ENCODE results near the gene ELOA2.

DNA sequence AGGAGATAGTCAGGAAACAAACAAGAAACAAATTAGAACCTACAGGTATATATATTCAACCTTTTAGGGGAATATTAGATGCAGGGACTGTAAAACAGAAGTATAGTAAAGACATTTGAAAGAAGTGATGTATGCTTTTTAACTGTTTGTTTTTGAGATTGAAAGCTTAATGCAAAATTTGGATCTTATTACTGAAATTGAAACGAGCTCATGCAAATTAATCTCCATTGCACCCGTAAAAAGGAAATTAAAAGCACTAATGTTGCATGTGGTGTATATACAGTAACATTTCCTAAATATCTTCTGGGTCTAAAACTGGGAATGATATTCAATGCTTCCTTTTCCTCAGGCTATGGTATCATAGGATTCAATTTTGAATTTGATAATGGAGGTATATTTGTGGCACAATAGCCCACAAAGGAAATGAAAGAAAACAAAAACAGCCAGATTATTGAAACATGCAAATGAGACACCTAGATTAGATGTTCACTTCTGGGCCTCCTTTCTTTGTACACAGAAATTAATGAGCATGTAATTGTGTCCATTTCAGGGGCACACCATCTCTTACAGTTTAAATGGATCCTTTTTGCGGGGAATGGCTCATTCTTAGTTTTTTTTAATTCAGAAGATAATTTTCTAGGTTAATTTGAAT, 1.6 kb upstream of the ELOA2 start:
- TF ChIP-seq EZH2phosphoT487 (IDR thresholded peaks at IDR 0.05; ENCODE audit: borderline replicate concordance) = no peak
- no peak for TF ChIP-seq CTCF (IDR thresholded peaks at IDR 0.05 in 2 of 3, conservative IDR thresholded peaks at IDR 0.05 in 1 of 3; ENCODE audit: borderline replicate concordance in 1 of 3, insufficient read depth in 1 of 3, low read depth in 2 of 3, low read length in 2 of 3)
- no peak for TF ChIP-seq RAD21 (IDR thresholded peaks at IDR 0.05; ENCODE audit: low read depth)
- no peak for TF ChIP-seq POLR2A (IDR thresholded peaks at IDR 0.05; ENCODE audit: borderline replicate concordance, extremely low read depth, insufficient read depth, insufficient read length)
- TF ChIP-seq EZH2 (IDR thresholded peaks at IDR 0.05) = no peak
- TF ChIP-seq, protein P1, sequence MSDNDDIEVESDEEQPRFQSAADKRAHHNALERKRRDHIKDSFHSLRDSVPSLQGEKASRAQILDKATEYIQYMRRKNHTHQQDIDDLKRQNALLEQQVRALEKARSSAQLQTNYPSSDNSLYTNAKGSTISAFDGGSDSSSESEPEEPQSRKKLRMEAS (IDR thresholded peaks at IDR 0.05) = no peak
- TF ChIP-seq JUND (IDR thresholded peaks at IDR 0.05) = no peak
- no peak for TF ChIP-seq POLR2AphosphoS5 (IDR thresholded peaks at IDR 0.05; ENCODE audit: low read depth, low read length)
- TF ChIP-seq, protein P2, sequence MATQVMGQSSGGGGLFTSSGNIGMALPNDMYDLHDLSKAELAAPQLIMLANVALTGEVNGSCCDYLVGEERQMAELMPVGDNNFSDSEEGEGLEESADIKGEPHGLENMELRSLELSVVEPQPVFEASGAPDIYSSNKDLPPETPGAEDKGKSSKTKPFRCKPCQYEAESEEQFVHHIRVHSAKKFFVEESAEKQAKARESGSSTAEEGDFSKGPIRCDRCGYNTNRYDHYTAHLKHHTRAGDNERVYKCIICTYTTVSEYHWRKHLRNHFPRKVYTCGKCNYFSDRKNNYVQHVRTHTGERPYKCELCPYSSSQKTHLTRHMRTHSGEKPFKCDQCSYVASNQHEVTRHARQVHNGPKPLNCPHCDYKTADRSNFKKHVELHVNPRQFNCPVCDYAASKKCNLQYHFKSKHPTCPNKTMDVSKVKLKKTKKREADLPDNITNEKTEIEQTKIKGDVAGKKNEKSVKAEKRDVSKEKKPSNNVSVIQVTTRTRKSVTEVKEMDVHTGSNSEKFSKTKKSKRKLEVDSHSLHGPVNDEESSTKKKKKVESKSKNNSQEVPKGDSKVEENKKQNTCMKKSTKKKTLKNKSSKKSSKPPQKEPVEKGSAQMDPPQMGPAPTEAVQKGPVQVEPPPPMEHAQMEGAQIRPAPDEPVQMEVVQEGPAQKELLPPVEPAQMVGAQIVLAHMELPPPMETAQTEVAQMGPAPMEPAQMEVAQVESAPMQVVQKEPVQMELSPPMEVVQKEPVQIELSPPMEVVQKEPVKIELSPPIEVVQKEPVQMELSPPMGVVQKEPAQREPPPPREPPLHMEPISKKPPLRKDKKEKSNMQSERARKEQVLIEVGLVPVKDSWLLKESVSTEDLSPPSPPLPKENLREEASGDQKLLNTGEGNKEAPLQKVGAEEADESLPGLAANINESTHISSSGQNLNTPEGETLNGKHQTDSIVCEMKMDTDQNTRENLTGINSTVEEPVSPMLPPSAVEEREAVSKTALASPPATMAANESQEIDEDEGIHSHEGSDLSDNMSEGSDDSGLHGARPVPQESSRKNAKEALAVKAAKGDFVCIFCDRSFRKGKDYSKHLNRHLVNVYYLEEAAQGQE (IDR thresholded peaks at IDR 0.05; ENCODE audit: low read depth) = no peak
- TF ChIP-seq, protein P3, sequence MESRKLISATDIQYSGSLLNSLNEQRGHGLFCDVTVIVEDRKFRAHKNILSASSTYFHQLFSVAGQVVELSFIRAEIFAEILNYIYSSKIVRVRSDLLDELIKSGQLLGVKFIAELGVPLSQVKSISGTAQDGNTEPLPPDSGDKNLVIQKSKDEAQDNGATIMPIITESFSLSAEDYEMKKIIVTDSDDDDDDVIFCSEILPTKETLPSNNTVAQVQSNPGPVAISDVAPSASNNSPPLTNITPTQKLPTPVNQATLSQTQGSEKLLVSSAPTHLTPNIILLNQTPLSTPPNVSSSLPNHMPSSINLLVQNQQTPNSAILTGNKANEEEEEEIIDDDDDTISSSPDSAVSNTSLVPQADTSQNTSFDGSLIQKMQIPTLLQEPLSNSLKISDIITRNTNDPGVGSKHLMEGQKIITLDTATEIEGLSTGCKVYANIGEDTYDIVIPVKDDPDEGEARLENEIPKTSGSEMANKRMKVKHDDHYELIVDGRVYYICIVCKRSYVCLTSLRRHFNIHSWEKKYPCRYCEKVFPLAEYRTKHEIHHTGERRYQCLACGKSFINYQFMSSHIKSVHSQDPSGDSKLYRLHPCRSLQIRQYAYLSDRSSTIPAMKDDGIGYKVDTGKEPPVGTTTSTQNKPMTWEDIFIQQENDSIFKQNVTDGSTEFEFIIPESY (IDR thresholded peaks at IDR 0.05; ENCODE audit: extremely low read depth, insufficient replicate concordance, low read length) = no peak
- no peak for TF ChIP-seq SIN3A (IDR thresholded peaks at IDR 0.05; ENCODE audit: low read depth)
- no peak for TF ChIP-seq YY1 (IDR thresholded peaks at IDR 0.05; ENCODE audit: extremely low read depth, insufficient replicate concordance, low read depth, low read length)
- TF ChIP-seq CEBPB (IDR thresholded peaks at IDR 0.05; ENCODE audit: low read depth) = no peak
